CD4-positive, alpha-beta T cell (primary cell): ENCODE results near the gene MARCHF9. TPM values are rescaled to one million over a fixed set of nuclear protein-coding genes. Genes with fewer than 3 reads are reported as not detected.
"Not testable (repeated sequence)": the region's sequence is repeated elsewhere in the genome, so short reads cannot be mapped to it uniquely, and the experiment has no call there.

Experiments used
- ATAC-seq: fragments of 200-7000 bp; cut with Tn5 transposase; one replicate; pipeline ENCODE4 v1.10.0; 2022; ENCODE audit warnings: mild to moderate bottlenecking; ENCODE audit not compliant: poor library complexity
- CTCF ChIA-PET: fragments of 350-600 bp; sonication (Branson Sonifier 250); formaldehyde crosslinking; loops from one replicate; lab custom pipeline; 2021; ENCODE audit warnings: antibody characterized with exemption, inconsistent platforms; lab: Charles Lee
- POLR2A ChIA-PET: fragments of 350-600 bp; sonication (Branson Sonifier 250); formaldehyde crosslinking; loops from one replicate; lab custom pipeline; 2021; ENCODE audit warnings: antibody characterized with exemption, inconsistent platforms; lab: Charles Lee
- DNase-seq, 14 experiments: peaks; one replicate each; pipeline ENCODE4 v3.0.0-alpha.2; 2013 to 2020; ENCODE audit warnings: mixed read lengths in 2 of 14
- H3K27ac ChIP-seq, 2 donors: one replicate each; pipeline versions ENCODE4 v1.5.1 to v1.7.0; 2013; ENCODE audit warnings: low read length in 2 of 2, low read depth in 1 of 2, mild to moderate bottlenecking in 1 of 2
- H3K27me3 ChIP-seq, 2 experiments: 1 replicate in 1 of 2; 2 replicates in 1 of 2; pipeline versions ENCODE4 v1.6.1 to v1.7.0; 2013; ENCODE audit warnings: low read length in 2 of 2, control low read depth in 1 of 2, mild to moderate bottlenecking in 1 of 2, moderate library complexity in 1 of 2; ENCODE audit not compliant: insufficient read depth in 2 of 2, control insufficient read depth in 1 of 2
- H3K36me3 ChIP-seq: one replicate; pipeline ENCODE4 v1.6.1; 2013; ENCODE audit warnings: low read length, control low read depth; ENCODE audit not compliant: insufficient read depth
- H3K4me1 ChIP-seq: one replicate; pipeline ENCODE4 v1.6.1; 2013; ENCODE audit warnings: low read length, control low read depth; ENCODE audit not compliant: insufficient read depth
- H3K4me3 ChIP-seq: one replicate; pipeline ENCODE4 v1.5.1; 2013; ENCODE audit warnings: mild to moderate bottlenecking, low read length, moderate library complexity
- H3K9me3 ChIP-seq, 2 experiments: 1 replicate in 1 of 2; 2 replicates in 1 of 2; pipeline versions ENCODE4 v1.6.1 to v1.7.0; 2013; ENCODE audit warnings: low read length in 2 of 2, mild to moderate bottlenecking in 2 of 2, control low read depth in 1 of 2, moderate library complexity in 1 of 2; ENCODE audit not compliant: control insufficient read depth in 1 of 2, insufficient read depth in 1 of 2
- H3K27ac Mint-ChIP-seq: one replicate; pipeline ENCODE4 v1.8.0; 2020; ENCODE audit warnings: mixed read lengths
- H3K27me3 Mint-ChIP-seq: one replicate; pipeline ENCODE4 v1.8.0; 2021; ENCODE audit warnings: mixed read lengths
- H3K36me3 Mint-ChIP-seq: one replicate; pipeline ENCODE4 v1.8.0; 2021; ENCODE audit warnings: low read depth, mixed read lengths
- H3K4me1 Mint-ChIP-seq: one replicate; pipeline ENCODE4 v1.8.0; 2021; ENCODE audit warnings: low read depth, mixed read lengths
- H3K4me3 Mint-ChIP-seq: one replicate; pipeline ENCODE4 v1.8.0; 2020; ENCODE audit warnings: mild to moderate bottlenecking, mixed read lengths
- H3K9me3 Mint-ChIP-seq: one replicate; pipeline ENCODE4 v1.8.0; 2020; ENCODE audit warnings: mixed read lengths
- CTCF ChIP-seq: fragments of 200-600 bp; IDR thresholded peaks from one replicate; pipeline ENCODE4 v1.8.0; 2022; ENCODE audit warnings: antibody characterized with exemption, mild to moderate bottlenecking
- intact Hi-C, 2 experiments: fragments of 100-400 bp; cut with DNase I in 1 of 2; cut with micrococcal nuclease in 1 of 2; formaldehyde crosslinking; loops; one replicate each; pipeline versions ENCODE4 v1.15.1 to v1.9.0; 2023 to 2025; cut with DNase I, micrococcal nuclease
- total RNA-seq, 174 experiments: library from RNA in 2 of 174; stranded (reverse) in 2 of 174; gene quantifications; one replicate each; pipeline ENCODE4 v1.2.3 and lab custom pipeline; 2021 to 2026

Gene MARCHF9
- total RNA-seq, 2 experiments from 2014 or later: 39.9 to 40.8 TPM

GRCh38 chr12:57712701-57713100 lies 42.2 kb upstream of the MARCHF9 start:
- no peak for DNase-seq

DNA sequence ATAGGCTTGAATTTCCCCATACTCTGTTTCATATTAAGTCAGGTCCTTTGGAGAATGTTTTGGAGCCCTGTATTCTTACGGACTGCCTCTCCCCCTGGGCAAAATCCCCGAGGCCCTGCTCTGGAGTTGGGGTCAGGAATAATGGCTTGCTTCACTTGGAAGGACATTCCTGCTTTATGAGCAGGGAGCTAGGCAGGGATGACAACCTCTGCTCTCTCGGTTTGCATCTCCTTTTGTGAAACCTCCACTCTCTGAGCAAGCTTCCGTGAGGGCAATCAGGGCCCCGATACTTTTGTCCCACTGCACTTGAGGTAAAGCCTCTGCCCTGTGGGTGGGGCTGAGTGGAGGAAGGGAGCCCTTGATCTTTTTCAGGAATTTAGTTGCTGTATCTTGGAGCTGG lies 41.7 kb upstream of the MARCHF9 start:
- POLR2A ChIA-PET: interaction anchor here (0.6 kb wide), 1 partner anchor 1143 kb away, joined by 3 read pairs; no protein-coding TSS in a partner anchor
- Histone ChIP-seq H3K27me3 (no peaks in the 10 kb centered on the region), H3K4me1 (no peaks in the 10 kb centered on the region), H3K27ac (no peak overlapping the region), H3K4me3 (no peak overlapping the region), H3K36me3 (peaks cover 60% of the 10 kb centered on the region), H3K9me3 (no peaks in the 10 kb centered on the region)
- no peak for ATAC-seq
- no peaks in the 10 kb centered on the region for H3K27me3 Mint-ChIP-seq
- no peak overlapping the region for H3K4me3 Mint-ChIP-seq
- peaks cover 77% of the 10 kb centered on the region for H3K36me3 Mint-ChIP-seq
- H3K4me1 Mint-ChIP-seq: peaks cover 5% of the 10 kb centered on the region
- H3K27ac Mint-ChIP-seq: no peak overlapping the region
- DNase-seq: no peak
- TF ChIP-seq CTCF: no peak
- intact Hi-C loops: no loop called here
- CTCF ChIA-PET: no interaction called here
- H3K9me3 Mint-ChIP-seq: no peaks in the 10 kb centered on the region

More at GRCh38 chr12:57712701-57713100, 42.2 kb upstream of the MARCHF9 start:
- no peak overlapping the region for H3K27ac ChIP-seq
- no peak for ATAC-seq
- no peaks in the 10 kb centered on the region for H3K27me3 ChIP-seq
- POLR2A ChIA-PET: no interaction called here
- Mint-ChIP-seq H3K4me1 (peaks cover 5% of the 10 kb centered on the region), H3K9me3 (no peaks in the 10 kb centered on the region), H3K27ac (no peak overlapping the region), H3K36me3 (peaks cover 73% of the 10 kb centered on the region), H3K27me3 (no peaks in the 10 kb centered on the region), H3K4me3 (no peak overlapping the region)
- peaks cover 55% of the 10 kb centered on the region for H3K36me3 ChIP-seq
- no peak for TF ChIP-seq CTCF
- intact Hi-C loops: no loop called here
- no peaks in the 10 kb centered on the region for H3K4me1 ChIP-seq
- no peaks in the 10 kb centered on the region for H3K9me3 ChIP-seq
- H3K4me3 ChIP-seq: no peak overlapping the region
- CTCF ChIA-PET: no interaction called here

- POLR2A ChIA-PET, H3K9me3 Mint-ChIP-seq, H3K4me3 ChIP-seq, H3K4me3 Mint-ChIP-seq, intact Hi-C loops, H3K27ac ChIP-seq, H3K9me3 ChIP-seq, ATAC-seq, H3K27me3 Mint-ChIP-seq, DNase-seq, H3K27me3 ChIP-seq, H3K4me1 ChIP-seq, CTCF ChIA-PET, H3K4me1 Mint-ChIP-seq, H3K27ac Mint-ChIP-seq: not testable (repeated sequence)
- peaks cover 77% of the 10 kb centered on the region for H3K36me3 Mint-ChIP-seq
- peaks cover 73% of the 10 kb centered on the region for H3K36me3 ChIP-seq
Observed at GRCh38 chr12:57715036-57715748, 39.7 kb upstream of the MARCHF9 start.

- ChIA-PET CTCF (no interaction called here), POLR2A (no interaction called here)
- intact Hi-C loops: no loop called here
- Histone ChIP-seq H3K27me3 (no peaks in the 10 kb centered on the region), H3K4me1 (no peaks in the 10 kb centered on the region), H3K4me3 (no peak overlapping the region), H3K36me3 (peaks cover 74% of the 10 kb centered on the region), H3K27ac (no peak overlapping the region), H3K9me3 (no peaks in the 10 kb centered on the region)
- ATAC-seq (no peak), DNase-seq (no peak)
- peaks cover 77% of the 10 kb centered on the region for H3K36me3 Mint-ChIP-seq
- H3K4me3 Mint-ChIP-seq: no peak overlapping the region
- no peak for TF ChIP-seq CTCF
- H3K27ac Mint-ChIP-seq: no peak overlapping the region
- H3K27me3 Mint-ChIP-seq: no peaks in the 10 kb centered on the region
- no peaks in the 10 kb centered on the region for H3K9me3 Mint-ChIP-seq
- H3K4me1 Mint-ChIP-seq: peaks cover 6% of the 10 kb centered on the region
Observed at GRCh38 chr12:57715786-57716185, 39.1 kb upstream of the MARCHF9 start.
